HEK293T (cell line): ENCODE measurements around the gene GZF1.

Experiments used
- CTCF ChIA-PET: fragments of 350-600 bp; formaldehyde crosslinking; extraction: SDS; loops from one replicate; lab custom pipeline; 2021; ENCODE audit warnings: antibody characterized with exemption, inconsistent platforms; lab: Yijun Ruan, JAX
- POLR2A ChIA-PET: fragments of 350-600 bp; formaldehyde crosslinking; extraction: SDS; loops from one replicate; lab custom pipeline; 2020; ENCODE audit warnings: antibody characterized with exemption, inconsistent platforms; lab: Yijun Ruan, JAX
- DNase-seq: peaks from one replicate; pipeline ENCODE4 v3.0.0; 2012; ENCODE audit warnings: mixed read lengths; ENCODE audit errors: extremely low spot score
- ARNT ChIP-seq: fragments of 450-650 bp; IDR thresholded peaks from 2 replicates; pipeline ENCODE4 v1.6.1; 2017; ENCODE audit warnings: mild to moderate bottlenecking
- BHLHE40 ChIP-seq: fragments of 450-650 bp; IDR thresholded peaks from 2 replicates; pipeline ENCODE4 v1.6.1; 2016; ENCODE audit warnings: mild to moderate bottlenecking, moderate library complexity, borderline replicate concordance
- CTBP1 ChIP-seq: fragments of 450-650 bp; IDR thresholded peaks from 2 replicates; pipeline ENCODE4 v1.6.1; 2016; ENCODE audit warnings: borderline replicate concordance
- ELF4 ChIP-seq: fragments of 450-650 bp; IDR thresholded peaks from 2 replicates; pipeline ENCODE4 v1.6.1; 2017; ENCODE audit warnings: antibody characterized with exemption
- FOXA1 ChIP-seq: fragments of 450-650 bp; IDR thresholded peaks from 2 replicates; pipeline ENCODE4 v1.6.1; 2016; ENCODE audit warnings: mild to moderate bottlenecking
- FOXK2 ChIP-seq: fragments of 450-650 bp; IDR thresholded peaks from 2 replicates; pipeline ENCODE4 v1.6.1; 2016; ENCODE audit warnings: mild to moderate bottlenecking
- FOXM1 ChIP-seq: fragments of 450-650 bp; IDR thresholded peaks from 2 replicates; pipeline ENCODE4 v1.6.1; 2017; ENCODE audit warnings: mild to moderate bottlenecking, borderline replicate concordance
- HDGF ChIP-seq: fragments of 450-650 bp; IDR thresholded peaks from 2 replicates; pipeline ENCODE4 v1.6.1; 2017; ENCODE audit warnings: antibody characterized with exemption, borderline replicate concordance
- L3MBTL2 ChIP-seq: fragments of 450-650 bp; conservative IDR thresholded peaks from 2 replicates; pipeline ENCODE4 v1.6.1; 2016; ENCODE audit warnings: mild to moderate bottlenecking
- LEF1 ChIP-seq: fragments of 450-650 bp; IDR thresholded peaks from 2 replicates; pipeline ENCODE4 v1.6.1; 2017; ENCODE audit warnings: mild to moderate bottlenecking, borderline replicate concordance
- NFRKB ChIP-seq: fragments of 450-650 bp; IDR thresholded peaks from 2 replicates; pipeline ENCODE4 v1.6.1; 2016; ENCODE audit warnings: mild to moderate bottlenecking, moderate library complexity
- SP1 ChIP-seq: fragments of 450-650 bp; IDR thresholded peaks from 2 replicates; pipeline ENCODE4 v1.6.1; 2017
- SUZ12 ChIP-seq: fragments of 450-650 bp; IDR thresholded peaks from 2 replicates; pipeline ENCODE4 v1.6.1; 2016; ENCODE audit warnings: mild to moderate bottlenecking
- TARDBP ChIP-seq: fragments of 450-650 bp; IDR thresholded peaks from 2 replicates; pipeline ENCODE4 v1.6.1; 2016
- ZNF384 ChIP-seq: fragments of 450-650 bp; IDR thresholded peaks from 2 replicates; pipeline ENCODE4 v1.6.1; 2016
- TF ChIP-seq, protein P1 (sequence below): fragments of 450-650 bp; IDR thresholded peaks from 2 replicates; pipeline ENCODE4 v1.6.1; 2016

The GZF1 gene

GRCh38 chr20:23413862-23414422 lies 52.0 kb downstream of the GZF1 start:
- POLR2A ChIA-PET = no interaction called here
- CTCF ChIA-PET = no interaction called here
- no peak for TF ChIP-seq L3MBTL2
- TF ChIP-seq ZNF384 = no peak
- TF ChIP-seq HDGF = no peak
- TF ChIP-seq ARNT = no peak
- TF ChIP-seq FOXA1 = no peak
- TF ChIP-seq LEF1 = no peak
- no peak for TF ChIP-seq ELF4
- no peak for TF ChIP-seq CTBP1
- no peak for TF ChIP-seq TARDBP
- DNase-seq = no peak

DNA sequence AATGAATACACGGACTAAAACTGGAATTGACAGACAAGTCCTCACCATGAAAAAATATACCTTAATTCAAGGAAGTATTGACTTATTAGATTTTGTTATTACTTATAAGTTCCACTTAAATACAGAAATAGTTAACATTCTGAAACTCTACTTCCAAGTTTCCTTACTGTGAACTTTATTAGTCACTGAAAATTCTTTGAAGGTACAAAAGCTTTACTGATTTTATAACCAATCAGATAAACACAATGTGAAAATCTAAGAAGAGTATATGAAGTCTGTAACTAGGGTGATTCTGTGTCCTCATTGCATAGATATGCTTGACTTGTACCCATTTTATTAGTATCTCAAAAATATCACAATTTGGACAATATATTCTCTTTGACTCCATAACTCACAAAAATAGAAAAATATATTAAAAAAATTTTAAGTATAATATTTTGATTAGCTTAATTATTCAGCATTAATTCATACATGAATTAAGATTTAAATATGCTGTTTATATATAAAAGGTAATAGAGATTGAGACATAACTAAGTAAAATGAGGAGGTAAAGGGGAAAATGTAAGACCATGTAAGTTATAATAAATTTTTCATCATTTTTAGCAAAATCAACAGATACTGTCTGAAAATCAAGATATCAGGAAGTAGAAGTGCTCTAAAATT lies 52.7 kb downstream of the GZF1 start:
- ChIA-PET POLR2A (interaction anchor here (1.7 kb wide), 1 partner anchor 65 kb away, joined by 4 read pairs; no protein-coding TSS in a partner anchor), CTCF (interaction anchor here (0.9 kb wide), 1 partner anchor 76 kb away, joined by 3 read pairs; no protein-coding TSS in a partner anchor)
- no peak for DNase-seq
- TF ChIP-seq BHLHE40 (no peak), TARDBP (no peak)

DNA sequence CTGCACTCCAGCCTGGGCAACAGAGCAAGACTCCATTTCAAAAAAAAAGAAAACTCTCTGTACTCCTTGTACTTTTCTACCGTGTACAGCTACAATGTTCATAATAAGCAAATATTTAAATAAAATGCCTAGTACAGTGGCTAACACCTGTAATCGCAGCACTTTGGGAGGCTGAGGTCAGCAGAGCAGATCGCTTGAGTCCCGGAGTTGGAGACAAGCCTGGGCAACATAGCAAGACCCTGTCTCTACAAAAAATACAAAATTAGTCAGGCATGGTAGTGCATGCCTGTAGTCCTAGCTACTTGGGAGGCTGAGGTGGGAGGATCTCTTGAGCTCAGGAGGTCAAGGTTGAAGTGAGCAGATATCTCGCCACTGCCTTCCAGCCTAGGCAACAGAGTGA lies 53.6 kb downstream of the GZF1 start:
- DNase-seq = no peak
- TF ChIP-seq, protein P1, sequence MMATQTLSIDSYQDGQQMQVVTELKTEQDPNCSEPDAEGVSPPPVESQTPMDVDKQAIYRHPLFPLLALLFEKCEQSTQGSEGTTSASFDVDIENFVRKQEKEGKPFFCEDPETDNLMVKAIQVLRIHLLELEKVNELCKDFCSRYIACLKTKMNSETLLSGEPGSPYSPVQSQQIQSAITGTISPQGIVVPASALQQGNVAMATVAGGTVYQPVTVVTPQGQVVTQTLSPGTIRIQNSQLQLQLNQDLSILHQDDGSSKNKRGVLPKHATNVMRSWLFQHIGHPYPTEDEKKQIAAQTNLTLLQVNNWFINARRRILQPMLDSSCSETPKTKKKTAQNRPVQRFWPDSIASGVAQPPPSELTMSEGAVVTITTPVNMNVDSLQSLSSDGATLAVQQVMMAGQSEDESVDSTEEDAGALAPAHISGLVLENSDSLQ = no peak
- TF ChIP-seq FOXK2 (no peak), SUZ12 (no peak), LEF1 (no peak), ZNF384 (no peak), BHLHE40 (no peak), L3MBTL2 (no peak), SP1 (no peak), HDGF (no peak), TARDBP (no peak)
- ChIA-PET POLR2A (interaction anchor here (1.7 kb wide), 1 partner anchor 66 kb away, joined by 4 read pairs; no protein-coding TSS in a partner anchor), CTCF (no interaction called here)

- ChIA-PET CTCF (no interaction called here), POLR2A (interaction anchor here (0.6 to 1.7 kb wide), 2 partner anchors 58 to 66 kb away, joined by 3 to 4 read pairs; no protein-coding TSS in a partner anchor)
- DNase-seq = no peak
- TF ChIP-seq FOXM1 (no peak), CTBP1 (no peak)
These were observed 54.1 kb downstream of the GZF1 start for GRCh38 chr20:23415959-23416583.

GRCh38 chr20:23417861-23418260 lies 55.9 kb downstream of the GZF1 start:
- DNase-seq = no peak
- POLR2A ChIA-PET = no interaction called here
- TF ChIP-seq, protein P1 = no peak
- no peak for TF ChIP-seq CTBP1
- TF ChIP-seq FOXK2 = no peak
- TF ChIP-seq ZNF384 = no peak
- no peak for TF ChIP-seq LEF1
- TF ChIP-seq SP1 = no peak
- no peak for TF ChIP-seq SUZ12
- TF ChIP-seq ARNT = no peak
- no peak for TF ChIP-seq FOXA1
- TF ChIP-seq L3MBTL2 = no peak
- no peak for TF ChIP-seq FOXM1
- TF ChIP-seq ELF4 = no peak
- no peak for TF ChIP-seq HDGF
- TF ChIP-seq NFRKB = no peak
- no peak for TF ChIP-seq BHLHE40
- CTCF ChIA-PET = no interaction called here

DNA sequence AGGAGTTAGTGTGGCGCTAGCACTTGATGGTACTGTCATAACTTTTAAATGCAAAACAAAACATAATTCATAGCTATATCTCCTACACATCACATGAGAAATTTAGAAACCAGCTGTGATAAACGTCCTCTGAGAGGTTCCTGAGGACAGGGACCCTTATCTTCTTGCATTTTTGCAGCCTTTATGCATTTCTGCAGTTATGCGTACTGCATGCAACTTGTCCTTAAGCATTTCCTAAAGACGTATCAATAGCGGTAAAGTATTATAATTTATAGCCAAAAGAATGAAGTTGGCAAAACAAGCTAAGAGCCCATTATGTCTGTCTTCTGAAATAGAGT lies 57.6 kb downstream of the GZF1 start:
- TF ChIP-seq CTBP1 = no peak
- TF ChIP-seq L3MBTL2 = no peak
- TF ChIP-seq LEF1 = no peak
- no peak for TF ChIP-seq ZNF384
- TF ChIP-seq, protein P1 = no peak
- TF ChIP-seq FOXA1 = no peak
- TF ChIP-seq BHLHE40 = no peak
- no peak for TF ChIP-seq ELF4
- POLR2A ChIA-PET = interaction anchor here (0.8 to 1.5 kb wide), 2 partner anchors 14 to 69 kb away, joined by 3 to 4 read pairs; partner anchors contain the start of gene NXT1
- CTCF ChIA-PET = interaction anchor here (0.6 kb wide), 1 partner anchor 18 kb away, joined by 6 read pairs; no protein-coding TSS in a partner anchor
- no peak for DNase-seq
